Measurements from ENCODE around the gene LAMC2.

The LAMC2 gene

DNA sequence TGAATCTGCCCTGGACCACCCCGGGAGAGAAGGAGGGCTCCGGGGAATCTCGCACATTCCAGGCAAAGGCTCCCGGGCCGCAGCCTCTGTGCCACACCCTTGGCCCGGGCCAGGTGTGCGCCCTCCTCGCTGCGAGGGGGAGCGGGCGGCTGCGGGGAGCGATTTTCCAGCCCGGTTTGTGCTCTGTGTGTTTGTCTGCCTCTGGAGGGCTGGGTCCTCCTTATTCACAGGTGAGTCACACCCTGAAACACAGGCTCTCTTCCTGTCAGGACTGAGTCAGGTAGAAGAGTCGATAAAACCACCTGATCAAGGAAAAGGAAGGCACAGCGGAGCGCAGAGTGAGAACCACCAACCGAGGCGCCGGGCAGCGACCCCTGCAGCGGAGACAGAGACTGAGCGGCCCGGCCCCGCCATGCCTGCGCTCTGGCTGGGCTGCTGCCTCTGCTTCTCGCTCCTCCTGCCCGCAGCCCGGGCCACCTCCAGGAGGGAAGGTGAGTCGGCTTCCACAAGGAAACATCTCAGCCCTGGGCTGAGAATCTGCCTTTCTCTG is at the start of gene LAMC2:
LAMC2 (plus strand) TSS at position 324 of the 550 bp plus-strand sequence; CDS start at position 413, 89 bp downstream.
- no peak for DNase-seq (ENCODE audit: low read depth)
- H3K4me3 ChIP-seq (ENCODE audit: low read length) = peak within 1 kb of the TSS; percentile 29
- H3K9ac ChIP-seq (ENCODE audit: low read length) = no peak within 1 kb of the TSS
- no peaks in the 10 kb centered on the region for H3K36me3 ChIP-seq (ENCODE audit: control insufficient read depth, insufficient read depth, low read length, severe bottlenecking)
- H3K27me3 ChIP-seq (replicated peaks; ENCODE audit: control insufficient read depth, insufficient read depth, low read length) = no peaks in the 10 kb centered on the region
- H3K4me1 ChIP-seq (ENCODE audit: control insufficient read depth, insufficient read depth, low read length) = peaks cover 9% of the 10 kb centered on the region
- H3K9me3 ChIP-seq (ENCODE audit: control insufficient read depth, low read length) = no peaks in the 10 kb centered on the region

DNA sequence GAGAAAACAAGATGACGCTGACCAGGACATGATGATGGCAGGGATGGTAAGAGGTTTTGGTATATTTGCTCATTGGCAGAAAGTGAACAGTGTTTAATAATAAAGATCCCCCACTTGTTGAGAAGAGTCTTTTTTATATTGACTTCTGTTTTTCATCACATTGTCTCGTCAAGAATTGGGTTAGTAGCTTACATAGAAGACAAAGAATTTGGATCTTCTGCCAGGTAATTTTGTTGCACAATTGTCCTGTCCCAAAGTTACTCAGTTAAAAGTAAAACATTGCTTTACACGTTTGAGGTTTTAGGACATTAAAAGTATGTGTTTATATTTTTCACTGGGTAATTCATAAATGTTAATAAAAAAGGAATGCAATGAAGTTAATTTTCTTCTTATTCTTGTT is 48.3 kb upstream of the LAMC2 start:
- H3K4me1 ChIP-seq (ENCODE audit: control insufficient read depth, insufficient read depth, low read length) = peaks cover 74% of the 10 kb centered on the region
- peaks cover 98% of the 10 kb centered on the region for H3K36me3 ChIP-seq (ENCODE audit: control insufficient read depth, insufficient read depth, low read length, severe bottlenecking)
- peak; percentile 53 for DNase-seq (ENCODE audit: low read depth)
- no peaks in the 10 kb centered on the region for H3K27me3 ChIP-seq (replicated peaks; ENCODE audit: control insufficient read depth, insufficient read depth, low read length)
- no peak overlapping the region for H3K4me3 ChIP-seq (ENCODE audit: low read length)
- peak overlapping the region; percentile 70 for H3K9ac ChIP-seq (ENCODE audit: low read length)
- no peaks in the 10 kb centered on the region for H3K9me3 ChIP-seq (ENCODE audit: control insufficient read depth, low read length)

DNA sequence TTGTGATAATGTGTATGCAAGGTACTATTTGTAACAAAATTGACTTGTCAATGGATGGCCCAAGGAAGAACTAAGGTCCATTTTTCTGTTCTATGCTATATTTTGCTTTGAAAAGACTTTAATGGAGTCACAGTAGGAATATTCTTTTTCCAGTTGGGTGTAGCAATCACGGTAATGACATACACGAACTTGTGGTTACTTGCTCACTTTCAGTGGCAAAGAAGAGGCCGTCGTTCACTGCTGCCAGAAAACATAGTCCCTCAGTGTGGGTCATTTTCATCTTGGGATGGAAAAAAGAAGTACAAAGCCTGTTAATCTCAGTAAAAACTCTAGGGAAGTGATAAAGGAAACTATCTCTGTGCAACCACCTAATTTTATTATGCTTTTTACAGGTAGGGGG is 47.8 kb upstream of the LAMC2 start:
- H3K9me3 ChIP-seq (ENCODE audit: control insufficient read depth, low read length) = no peaks in the 10 kb centered on the region
- no peaks in the 10 kb centered on the region for H3K27me3 ChIP-seq (replicated peaks; ENCODE audit: control insufficient read depth, insufficient read depth, low read length)
- H3K4me3 ChIP-seq (ENCODE audit: low read length) = no peak overlapping the region
- no peak for DNase-seq (ENCODE audit: low read depth)
- H3K9ac ChIP-seq (ENCODE audit: low read length) = peak overlapping the region; percentile 70
- H3K36me3 ChIP-seq (ENCODE audit: control insufficient read depth, insufficient read depth, low read length, severe bottlenecking) = peaks cover 98% of the 10 kb centered on the region
- H3K4me1 ChIP-seq (ENCODE audit: control insufficient read depth, insufficient read depth, low read length) = peaks cover 79% of the 10 kb centered on the region

DNA sequence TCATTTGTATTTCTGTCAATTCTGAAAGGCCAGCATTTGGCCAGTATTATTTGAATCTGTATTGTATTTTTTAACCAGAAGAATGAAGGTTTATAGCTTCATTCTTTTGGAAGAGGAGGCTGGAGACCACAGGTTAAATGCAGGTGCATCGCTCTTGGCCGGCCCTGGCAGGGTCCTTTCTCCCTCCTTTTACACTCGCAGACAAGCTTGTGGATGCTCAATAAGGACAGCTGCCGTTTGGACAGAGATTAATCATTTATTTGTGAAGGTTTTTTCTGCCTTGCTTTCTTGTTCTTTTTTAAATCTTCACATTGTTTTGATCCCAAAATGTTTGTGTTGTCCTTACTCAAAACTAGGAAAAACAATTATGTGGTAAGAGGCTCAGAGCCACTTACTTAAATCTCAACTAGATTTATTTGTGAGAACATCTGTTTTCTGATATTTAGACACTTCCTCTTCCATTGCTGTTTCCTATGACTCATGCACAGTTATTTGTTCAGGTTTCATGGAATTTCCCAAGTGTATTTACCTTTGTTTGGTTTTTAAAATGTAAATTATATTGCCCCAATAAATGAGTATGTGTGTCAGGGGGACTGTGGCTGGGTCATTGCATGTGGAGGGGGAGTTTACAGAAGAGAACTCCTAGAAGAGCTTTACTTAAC is 46.7 kb upstream of the LAMC2 start:
- Histone ChIP-seq H3K4me1 (ENCODE audit: control insufficient read depth, insufficient read depth, low read length) (peaks cover 90% of the 10 kb centered on the region), H3K9ac (ENCODE audit: low read length) (peak overlapping the region; percentile 70), H3K9me3 (ENCODE audit: control insufficient read depth, low read length) (no peaks in the 10 kb centered on the region), H3K36me3 (ENCODE audit: control insufficient read depth, insufficient read depth, low read length, severe bottlenecking) (peaks cover 98% of the 10 kb centered on the region), H3K27me3 (replicated peaks; ENCODE audit: control insufficient read depth, insufficient read depth, low read length) (no peaks in the 10 kb centered on the region), H3K4me3 (ENCODE audit: low read length) (no peak overlapping the region)
- DNase-seq (ENCODE audit: low read depth) = peak; percentile 68

DNA sequence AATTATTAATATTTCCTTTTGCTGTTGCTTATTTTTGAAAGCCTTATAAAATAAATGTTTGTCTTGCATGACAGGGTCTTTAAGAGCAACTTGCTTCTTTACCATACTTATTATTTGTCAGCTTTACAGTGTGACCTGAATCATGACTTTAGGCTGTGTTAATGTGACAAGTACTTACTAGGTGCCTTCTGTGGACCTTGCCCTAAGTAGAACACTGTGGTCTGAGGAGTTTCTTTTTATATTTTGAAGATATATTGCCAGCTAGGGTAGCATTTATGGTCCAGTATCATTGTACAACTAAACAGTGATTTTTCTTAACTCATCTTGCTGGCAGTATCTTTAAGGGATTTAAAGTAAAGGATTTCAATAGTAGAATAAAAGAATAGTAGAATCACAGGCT is 45.4 kb upstream of the LAMC2 start:
- Histone ChIP-seq H3K9ac (ENCODE audit: low read length) (peak overlapping the region; percentile 70), H3K4me1 (ENCODE audit: control insufficient read depth, insufficient read depth, low read length) (peaks cover 81% of the 10 kb centered on the region), H3K27me3 (replicated peaks; ENCODE audit: control insufficient read depth, insufficient read depth, low read length) (no peaks in the 10 kb centered on the region), H3K36me3 (ENCODE audit: control insufficient read depth, insufficient read depth, low read length, severe bottlenecking) (peaks cover 96% of the 10 kb centered on the region), H3K4me3 (ENCODE audit: low read length) (no peak overlapping the region), H3K9me3 (ENCODE audit: control insufficient read depth, low read length) (no peaks in the 10 kb centered on the region)
- no peak for DNase-seq (ENCODE audit: low read depth)

DNA sequence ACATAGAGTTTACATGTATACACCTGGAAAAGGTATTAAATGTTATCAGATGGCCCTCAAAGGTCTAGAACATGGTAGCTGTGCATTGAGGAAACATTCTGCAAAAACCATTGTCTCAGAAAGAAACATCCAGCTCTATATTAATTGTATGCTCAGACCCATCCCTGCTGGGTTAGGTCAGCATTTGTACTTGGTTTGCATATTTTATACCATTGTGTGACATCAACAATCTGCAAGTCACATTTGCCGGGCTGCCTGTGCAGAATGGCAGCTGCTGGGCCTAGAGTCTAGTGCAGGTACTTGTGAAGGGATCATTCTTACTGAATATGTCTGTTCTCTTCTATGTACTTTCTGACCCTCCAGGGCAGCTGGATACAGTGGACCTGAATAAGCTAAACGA is 43.9 kb upstream of the LAMC2 start:
- Histone ChIP-seq H3K9ac (ENCODE audit: low read length) (peak overlapping the region; percentile 40), H3K4me1 (ENCODE audit: control insufficient read depth, insufficient read depth, low read length) (peaks cover 71% of the 10 kb centered on the region), H3K36me3 (ENCODE audit: control insufficient read depth, insufficient read depth, low read length, severe bottlenecking) (peaks cover 83% of the 10 kb centered on the region), H3K4me3 (ENCODE audit: low read length) (no peak overlapping the region), H3K9me3 (ENCODE audit: control insufficient read depth, low read length) (no peaks in the 10 kb centered on the region), H3K27me3 (replicated peaks; ENCODE audit: control insufficient read depth, insufficient read depth, low read length) (no peaks in the 10 kb centered on the region)
- no peak for DNase-seq (ENCODE audit: low read depth)

DNA sequence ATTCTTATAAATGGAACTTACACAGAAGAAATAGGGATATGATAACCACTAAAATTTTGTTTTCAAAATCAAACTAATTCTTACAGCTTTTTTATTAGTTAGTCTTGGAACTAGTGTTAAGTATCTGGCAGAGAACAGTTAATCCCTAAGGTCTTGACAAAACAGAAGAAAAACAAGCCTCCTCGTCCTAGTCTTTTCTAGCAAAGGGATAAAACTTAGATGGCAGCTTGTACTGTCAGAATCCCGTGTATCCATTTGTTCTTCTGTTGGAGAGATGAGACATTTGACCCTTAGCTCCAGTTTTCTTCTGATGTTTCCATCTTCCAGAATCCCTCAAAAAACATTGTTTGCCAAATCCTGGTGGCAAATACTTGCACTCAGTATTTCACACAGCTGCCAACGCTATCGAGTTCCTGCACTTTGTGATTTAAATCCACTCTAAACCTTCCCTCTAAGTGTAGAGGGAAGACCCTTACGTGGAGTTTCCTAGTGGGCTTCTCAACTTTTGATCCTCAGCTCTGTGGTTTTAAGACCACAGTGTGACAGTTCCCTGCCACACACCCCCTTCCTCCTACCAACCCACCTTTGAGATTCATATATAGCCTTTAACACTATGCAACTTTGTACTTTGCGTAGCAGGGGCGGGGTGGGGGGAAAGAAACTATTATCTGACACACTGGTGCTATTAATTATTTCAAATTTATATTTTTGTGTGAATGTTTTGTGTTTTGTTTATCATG is 42.3 kb upstream of the LAMC2 start:
- Histone ChIP-seq H3K9me3 (ENCODE audit: control insufficient read depth, low read length) (no peaks in the 10 kb centered on the region), H3K9ac (ENCODE audit: low read length) (peak overlapping the region; percentile 48), H3K4me1 (ENCODE audit: control insufficient read depth, insufficient read depth, low read length) (peaks cover 72% of the 10 kb centered on the region), H3K4me3 (ENCODE audit: low read length) (no peak overlapping the region), H3K36me3 (ENCODE audit: control insufficient read depth, insufficient read depth, low read length, severe bottlenecking) (peaks cover 67% of the 10 kb centered on the region), H3K27me3 (replicated peaks; ENCODE audit: control insufficient read depth, insufficient read depth, low read length) (no peaks in the 10 kb centered on the region)
- DNase-seq (ENCODE audit: low read depth) = no peak

DNA sequence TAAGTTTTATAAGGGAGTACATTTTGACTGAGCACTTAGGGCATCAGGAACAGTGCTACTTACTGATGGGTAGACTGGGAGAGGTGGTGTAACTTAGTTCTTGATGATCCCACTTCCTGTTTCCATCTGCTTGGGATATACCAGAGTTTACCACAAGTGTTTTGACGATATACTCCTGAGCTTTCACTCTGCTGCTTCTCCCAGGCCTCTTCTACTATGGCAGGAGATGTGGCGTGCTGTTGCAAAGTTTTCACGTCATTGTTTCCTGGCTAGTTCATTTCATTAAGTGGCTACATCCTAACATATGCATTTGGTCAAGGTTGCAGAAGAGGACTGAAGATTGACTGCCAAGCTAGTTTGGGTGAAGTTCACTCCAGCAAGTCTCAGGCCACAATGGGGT is 41.3 kb upstream of the LAMC2 start:
- Histone ChIP-seq H3K27me3 (replicated peaks; ENCODE audit: control insufficient read depth, insufficient read depth, low read length) (no peaks in the 10 kb centered on the region), H3K9me3 (ENCODE audit: control insufficient read depth, low read length) (no peaks in the 10 kb centered on the region), H3K4me1 (ENCODE audit: control insufficient read depth, insufficient read depth, low read length) (peaks cover 71% of the 10 kb centered on the region), H3K36me3 (ENCODE audit: control insufficient read depth, insufficient read depth, low read length, severe bottlenecking) (peaks cover 59% of the 10 kb centered on the region), H3K9ac (ENCODE audit: low read length) (no peak overlapping the region), H3K4me3 (ENCODE audit: low read length) (no peak overlapping the region)
- DNase-seq (ENCODE audit: low read depth) = no peak

DNA sequence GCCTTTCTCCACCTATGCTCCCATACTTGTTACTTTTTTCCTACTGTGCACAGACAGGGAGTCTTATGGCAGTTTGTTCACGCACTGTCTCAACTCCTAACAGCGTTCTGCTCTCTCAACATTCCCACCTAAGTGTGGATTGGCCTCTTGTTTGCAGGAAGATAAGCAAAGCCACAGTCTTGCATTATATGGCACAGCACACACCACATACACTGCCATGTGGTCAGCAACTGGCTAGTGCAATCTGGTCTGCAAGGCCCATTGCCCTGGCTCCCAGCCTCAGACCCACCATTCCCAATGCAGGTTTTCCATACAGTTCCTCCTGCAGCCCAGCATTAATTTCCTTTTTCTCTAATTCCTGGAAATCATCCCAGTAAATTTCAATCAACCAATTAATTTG is 38.3 kb upstream of the LAMC2 start:
- H3K36me3 ChIP-seq (ENCODE audit: control insufficient read depth, insufficient read depth, low read length, severe bottlenecking) = peaks cover 29% of the 10 kb centered on the region
- no peak for DNase-seq (ENCODE audit: low read depth)
- H3K4me3 ChIP-seq (ENCODE audit: low read length) = no peak overlapping the region
- no peaks in the 10 kb centered on the region for H3K9me3 ChIP-seq (ENCODE audit: control insufficient read depth, low read length)
- H3K27me3 ChIP-seq (replicated peaks; ENCODE audit: control insufficient read depth, insufficient read depth, low read length) = no peaks in the 10 kb centered on the region
- H3K4me1 ChIP-seq (ENCODE audit: control insufficient read depth, insufficient read depth, low read length) = peaks cover 52% of the 10 kb centered on the region
- H3K9ac ChIP-seq (ENCODE audit: low read length) = peak overlapping the region; percentile 78

DNA sequence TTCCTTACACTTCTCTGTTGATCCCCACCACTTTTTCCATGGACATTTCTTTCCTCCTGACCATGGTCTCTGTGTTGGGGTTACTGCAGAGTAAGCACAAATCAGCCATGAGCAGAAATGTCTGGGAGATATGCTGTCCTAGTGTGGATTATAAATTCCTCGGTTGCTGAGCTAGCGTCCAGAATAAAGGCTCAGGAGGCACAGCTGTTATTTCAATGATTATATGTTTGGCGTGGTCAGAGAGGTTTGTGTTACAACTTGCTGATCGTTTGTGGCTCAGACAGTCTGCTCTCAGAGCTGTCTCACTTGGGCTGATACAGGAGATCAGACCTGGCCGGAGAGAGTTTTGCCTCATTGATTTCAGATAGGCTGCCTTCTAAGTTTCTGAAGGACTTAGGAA is 37.5 kb upstream of the LAMC2 start:
- peak; percentile 53 for DNase-seq (ENCODE audit: low read depth)
- H3K4me3 ChIP-seq (ENCODE audit: low read length) = no peak overlapping the region
- peak overlapping the region; percentile 78 for H3K9ac ChIP-seq (ENCODE audit: low read length)
- H3K36me3 ChIP-seq (ENCODE audit: control insufficient read depth, insufficient read depth, low read length, severe bottlenecking) = peaks cover 20% of the 10 kb centered on the region
- peaks cover 44% of the 10 kb centered on the region for H3K4me1 ChIP-seq (ENCODE audit: control insufficient read depth, insufficient read depth, low read length)
- no peaks in the 10 kb centered on the region for H3K27me3 ChIP-seq (replicated peaks; ENCODE audit: control insufficient read depth, insufficient read depth, low read length)
- no peaks in the 10 kb centered on the region for H3K9me3 ChIP-seq (ENCODE audit: control insufficient read depth, low read length)

DNA sequence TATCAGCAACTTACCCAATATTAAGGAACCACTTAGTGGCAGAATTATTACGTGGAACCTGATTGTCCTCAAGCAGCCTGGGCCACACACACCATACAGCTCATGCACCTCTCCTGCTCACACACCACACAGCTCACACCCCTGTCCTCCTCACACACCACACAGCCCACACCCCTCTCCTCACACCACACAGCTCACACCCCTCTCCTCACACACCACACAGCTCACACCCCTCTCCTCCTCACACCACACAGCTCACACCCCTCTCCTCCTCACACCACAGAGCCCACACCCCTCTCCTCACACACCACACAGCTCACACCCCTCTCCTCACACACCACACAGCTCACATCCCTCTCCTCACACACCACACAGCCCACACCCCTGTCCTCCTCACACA is 36.8 kb upstream of the LAMC2 start:
- no peak for DNase-seq (ENCODE audit: low read depth)
- Histone ChIP-seq H3K9me3 (ENCODE audit: control insufficient read depth, low read length) (no peaks in the 10 kb centered on the region), H3K4me1 (ENCODE audit: control insufficient read depth, insufficient read depth, low read length) (peaks cover 37% of the 10 kb centered on the region), H3K27me3 (replicated peaks; ENCODE audit: control insufficient read depth, insufficient read depth, low read length) (no peaks in the 10 kb centered on the region), H3K36me3 (ENCODE audit: control insufficient read depth, insufficient read depth, low read length, severe bottlenecking) (peaks cover 13% of the 10 kb centered on the region), H3K9ac (ENCODE audit: low read length) (peak overlapping the region; percentile 78), H3K4me3 (ENCODE audit: low read length) (no peak overlapping the region)
